ENCODE data around the gene PIGC.

Gene PIGC

GRCh38 chr1:172393354-172393753 lies 50.5 kb downstream of the PIGC start:
- TF ChIP-seq, protein P1, sequence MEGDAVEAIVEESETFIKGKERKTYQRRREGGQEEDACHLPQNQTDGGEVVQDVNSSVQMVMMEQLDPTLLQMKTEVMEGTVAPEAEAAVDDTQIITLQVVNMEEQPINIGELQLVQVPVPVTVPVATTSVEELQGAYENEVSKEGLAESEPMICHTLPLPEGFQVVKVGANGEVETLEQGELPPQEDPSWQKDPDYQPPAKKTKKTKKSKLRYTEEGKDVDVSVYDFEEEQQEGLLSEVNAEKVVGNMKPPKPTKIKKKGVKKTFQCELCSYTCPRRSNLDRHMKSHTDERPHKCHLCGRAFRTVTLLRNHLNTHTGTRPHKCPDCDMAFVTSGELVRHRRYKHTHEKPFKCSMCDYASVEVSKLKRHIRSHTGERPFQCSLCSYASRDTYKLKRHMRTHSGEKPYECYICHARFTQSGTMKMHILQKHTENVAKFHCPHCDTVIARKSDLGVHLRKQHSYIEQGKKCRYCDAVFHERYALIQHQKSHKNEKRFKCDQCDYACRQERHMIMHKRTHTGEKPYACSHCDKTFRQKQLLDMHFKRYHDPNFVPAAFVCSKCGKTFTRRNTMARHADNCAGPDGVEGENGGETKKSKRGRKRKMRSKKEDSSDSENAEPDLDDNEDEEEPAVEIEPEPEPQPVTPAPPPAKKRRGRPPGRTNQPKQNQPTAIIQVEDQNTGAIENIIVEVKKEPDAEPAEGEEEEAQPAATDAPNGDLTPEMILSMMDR (IDR thresholded peaks at IDR 0.05; ENCODE audit: unreplicated experiment in 3 of 3), result no peak
- peaks cover 81% of the 10 kb centered on the region for H3K4me1 Mint-ChIP-seq

GRCh38 chr1:172391976-172392375 lies 51.9 kb downstream of the PIGC start:
- peak overlapping the region; percentile 98 to 99 (median 99) for H3K27ac Mint-ChIP-seq
- H3K9me3 Mint-ChIP-seq, result no peaks in the 10 kb centered on the region
- H3K36me3 Mint-ChIP-seq (ENCODE audit: low read depth), result peaks cover 8% of the 10 kb centered on the region
- no peak overlapping the region for H3K4me3 Mint-ChIP-seq
- TF ChIP-seq, protein P1 (IDR thresholded peaks at IDR 0.05; ENCODE audit: unreplicated experiment in 3 of 3), result no peak
- no peaks in the 10 kb centered on the region for H3K27me3 Mint-ChIP-seq (ENCODE audit: low read depth)
- H3K4me1 Mint-ChIP-seq, result peaks cover 69% of the 10 kb centered on the region

More at GRCh38 chr1:172393354-172393753, 50.5 kb downstream of the PIGC start:
- Mint-ChIP-seq H3K36me3 (ENCODE audit: low read depth) (peaks cover 8% of the 10 kb centered on the region), H3K4me3 (peak overlapping the region in 1 of 3 experiments; percentile 39), H3K27ac (peak overlapping the region; percentile 98 to 99 (median 99)), H3K27me3 (ENCODE audit: low read depth) (no peaks in the 10 kb centered on the region), H3K9me3 (no peaks in the 10 kb centered on the region)
